ENCODE measurements around the gene LRP2. TPM values are rescaled to one million over a fixed set of nuclear protein-coding genes. Genes with fewer than 3 reads are reported as not detected.
"Not testable (repeated sequence)": the region's sequence is repeated elsewhere in the genome, so short reads cannot be mapped to it uniquely, and the experiment has no call there.

Gene LRP2
- total RNA-seq, result 0.09 and 0.28 TPM in 2 replicates

- intact Hi-C loops (cut with micrococcal nuclease), result loop anchor here (5.0 to 10.0 kb wide), 4 partner anchors 115 to 1455 kb away; partner anchors contain the start of genes BBS5, GAD1 and PPIG
- H3K4me3 Mint-ChIP-seq, result peak within 1 kb of the TSS; percentile 85
- H3K36me3 Mint-ChIP-seq (ENCODE audit: low read depth), result no peaks in the 10 kb centered on the region
- H3K9me3 Mint-ChIP-seq, result no peaks in the 10 kb centered on the region
- peaks cover 56% of the 10 kb centered on the region for H3K27me3 Mint-ChIP-seq
- H3K27ac Mint-ChIP-seq, result peak within 1 kb of the TSS; percentile 93
- peaks cover 34% of the 10 kb centered on the region for H3K4me1 Mint-ChIP-seq
- DNase-seq, result peak; percentile 78
Observed at GRCh38 chr2:169362118-169362893, at the start of gene LRP2. LRP2 (minus strand) TSS chr2:169362534; CDS start chr2:169362399, 135 bp downstream.

- no peaks in the 10 kb centered on the region for H3K9me3 Mint-ChIP-seq
- no peak overlapping the region for H3K27ac Mint-ChIP-seq
- no peak overlapping the region for H3K4me3 Mint-ChIP-seq
- H3K4me1 Mint-ChIP-seq, result no peaks in the 10 kb centered on the region
- peaks cover 6% of the 10 kb centered on the region for H3K27me3 Mint-ChIP-seq
- intact Hi-C loops (cut with micrococcal nuclease), result no loop called here
- DNase-seq, result no peak
- no peaks in the 10 kb centered on the region for H3K36me3 Mint-ChIP-seq (ENCODE audit: low read depth)
Observed at GRCh38 chr2:169406891-169407290, 44.6 kb upstream of the LRP2 start.

- H3K4me1 Mint-ChIP-seq; H3K9me3 Mint-ChIP-seq; H3K36me3 Mint-ChIP-seq (ENCODE audit: low read depth); H3K27ac Mint-ChIP-seq; H3K4me3 Mint-ChIP-seq; DNase-seq; H3K27me3 Mint-ChIP-seq: not testable (repeated sequence)
- intact Hi-C loops (cut with micrococcal nuclease), result loop anchor here (2.0 kb wide), 1 partner anchor 291 kb away; no protein-coding TSS in a partner anchor
Observed at GRCh38 chr2:169399491-169399890, 37.2 kb upstream of the LRP2 start.

GRCh38 chr2:169397697-169398096 lies 35.4 kb upstream of the LRP2 start:
- intact Hi-C loops (cut with micrococcal nuclease), result loop anchor here (2.0 kb wide), 1 partner anchor 289 kb away; no protein-coding TSS in a partner anchor

GRCh38 chr2:169395821-169396374 lies 33.6 kb upstream of the LRP2 start:
- H3K4me3 Mint-ChIP-seq, result no peak overlapping the region
- no peaks in the 10 kb centered on the region for H3K36me3 Mint-ChIP-seq (ENCODE audit: low read depth)
- H3K4me1 Mint-ChIP-seq, result no peaks in the 10 kb centered on the region
- no peak for DNase-seq
- H3K9me3 Mint-ChIP-seq, result no peaks in the 10 kb centered on the region
- no peak overlapping the region for H3K27ac Mint-ChIP-seq
- H3K27me3 Mint-ChIP-seq, result peaks cover under 1% of the 10 kb centered on the region
- intact Hi-C loops (cut with micrococcal nuclease), result no loop called here

More at GRCh38 chr2:169397697-169398096, 35.4 kb upstream of the LRP2 start:
- Mint-ChIP-seq H3K9me3 (no peaks in the 10 kb centered on the region), H3K27me3 (peaks cover 5% of the 10 kb centered on the region), H3K27ac (no peak overlapping the region), H3K36me3 (ENCODE audit: low read depth) (no peaks in the 10 kb centered on the region), H3K4me3 (no peak overlapping the region), H3K4me1 (no peaks in the 10 kb centered on the region)
- no peak for DNase-seq

GRCh38 chr2:169393068-169393590 lies 30.8 kb upstream of the LRP2 start:
- H3K36me3 Mint-ChIP-seq (ENCODE audit: low read depth), result no peaks in the 10 kb centered on the region
- no peak for DNase-seq
- H3K27ac Mint-ChIP-seq, result no peak overlapping the region
- no peaks in the 10 kb centered on the region for H3K9me3 Mint-ChIP-seq
- intact Hi-C loops (cut with micrococcal nuclease), result no loop called here
- H3K4me1 Mint-ChIP-seq, result no peaks in the 10 kb centered on the region
- H3K4me3 Mint-ChIP-seq, result no peak overlapping the region
- H3K27me3 Mint-ChIP-seq, result peaks cover 9% of the 10 kb centered on the region

- no peaks in the 10 kb centered on the region for H3K4me1 Mint-ChIP-seq
- H3K4me3 Mint-ChIP-seq, result no peak overlapping the region
- H3K27ac Mint-ChIP-seq, result no peak overlapping the region
- no peak for DNase-seq
- H3K9me3 Mint-ChIP-seq, result no peaks in the 10 kb centered on the region
- no peaks in the 10 kb centered on the region for H3K36me3 Mint-ChIP-seq (ENCODE audit: low read depth)
- intact Hi-C loops (cut with micrococcal nuclease), result no loop called here
- H3K27me3 Mint-ChIP-seq, result peaks cover 20% of the 10 kb centered on the region
Observed at GRCh38 chr2:169391236-169391635, 28.9 kb upstream of the LRP2 start.

GRCh38 chr2:169388161-169388560 lies 25.8 kb upstream of the LRP2 start:
- H3K27me3 Mint-ChIP-seq, result peaks cover 24% of the 10 kb centered on the region
- no peak for DNase-seq
- no peaks in the 10 kb centered on the region for H3K4me1 Mint-ChIP-seq
- no peaks in the 10 kb centered on the region for H3K36me3 Mint-ChIP-seq (ENCODE audit: low read depth)
- no peak overlapping the region for H3K4me3 Mint-ChIP-seq
- no peak overlapping the region for H3K27ac Mint-ChIP-seq
- intact Hi-C loops (cut with micrococcal nuclease), result no loop called here
- H3K9me3 Mint-ChIP-seq, result peaks cover 3% of the 10 kb centered on the region

GRCh38 chr2:169386722-169387121 lies 24.4 kb upstream of the LRP2 start:
- no peaks in the 10 kb centered on the region for H3K36me3 Mint-ChIP-seq (ENCODE audit: low read depth)
- H3K27me3 Mint-ChIP-seq, result peaks cover 26% of the 10 kb centered on the region
- DNase-seq, result no peak
- intact Hi-C loops (cut with micrococcal nuclease), result no loop called here
- H3K4me3 Mint-ChIP-seq, result no peak overlapping the region
- no peaks in the 10 kb centered on the region for H3K4me1 Mint-ChIP-seq
- H3K27ac Mint-ChIP-seq, result no peak overlapping the region
- peaks cover 3% of the 10 kb centered on the region for H3K9me3 Mint-ChIP-seq

GRCh38 chr2:169384816-169385215 lies 22.5 kb upstream of the LRP2 start:
- H3K27ac Mint-ChIP-seq, result no peak overlapping the region
- H3K9me3 Mint-ChIP-seq, result peaks cover 3% of the 10 kb centered on the region
- H3K4me1 Mint-ChIP-seq, result no peaks in the 10 kb centered on the region
- H3K4me3 Mint-ChIP-seq, result no peak overlapping the region
- H3K36me3 Mint-ChIP-seq (ENCODE audit: low read depth), result no peaks in the 10 kb centered on the region
- DNase-seq, result no peak
- intact Hi-C loops (cut with micrococcal nuclease), result no loop called here
- peaks cover 32% of the 10 kb centered on the region for H3K27me3 Mint-ChIP-seq

- H3K27ac Mint-ChIP-seq, result no peak overlapping the region
- no peaks in the 10 kb centered on the region for H3K4me1 Mint-ChIP-seq
Observed at GRCh38 chr2:169372561-169372960, 10.2 kb upstream of the LRP2 start.

GRCh38 chr2:169366066-169366465 lies 3.7 kb upstream of the LRP2 start:
- Mint-ChIP-seq H3K4me3 (no peak overlapping the region), H3K27me3 (peaks cover 41% of the 10 kb centered on the region), H3K4me1 (peaks cover 34% of the 10 kb centered on the region), H3K36me3 (ENCODE audit: low read depth) (no peaks in the 10 kb centered on the region), H3K27ac (no peak overlapping the region), H3K9me3 (peaks cover 5% of the 10 kb centered on the region)
- DNase-seq, result no peak
- intact Hi-C loops (cut with micrococcal nuclease), result loop anchor here (10.0 kb wide), 1 partner anchor 261 kb away; no protein-coding TSS in a partner anchor

More at GRCh38 chr2:169372561-169372960, 10.2 kb upstream of the LRP2 start:
- Mint-ChIP-seq H3K27me3 (peaks cover 34% of the 10 kb centered on the region), H3K4me3 (no peak overlapping the region), H3K9me3 (peaks cover 5% of the 10 kb centered on the region), H3K36me3 (ENCODE audit: low read depth) (no peaks in the 10 kb centered on the region)
- intact Hi-C loops (cut with micrococcal nuclease), result no loop called here
- DNase-seq, result no peak

GRCh38 chr2:169365029-169365480 lies 2.7 kb upstream of the LRP2 start:
- peak; percentile 71 for DNase-seq
- Mint-ChIP-seq H3K4me3 (peak overlapping the region; percentile 85), H3K9me3 (peaks cover 5% of the 10 kb centered on the region), H3K27me3 (peaks cover 49% of the 10 kb centered on the region), H3K36me3 (ENCODE audit: low read depth) (no peaks in the 10 kb centered on the region), H3K27ac (peak overlapping the region; percentile 72), H3K4me1 (peaks cover 34% of the 10 kb centered on the region)
- intact Hi-C loops (cut with micrococcal nuclease), result loop anchor here (10.0 kb wide), 1 partner anchor 260 kb away; no protein-coding TSS in a partner anchor
